Activated effector memory CD4-positive, alpha-beta T cell treated with Interleukin-2 at 50 U/mL for 16 hours (primary cell): Measurements from ENCODE around the gene ACTN1.

Experiments
- DNase-seq: peaks from one replicate; pipeline ENCODE4 v3.0.0-alpha.2; 2020

Gene ACTN1

GRCh38 chr14:68968721-68969120 is 10.4 kb downstream of the ACTN1 start:
- DNase-seq: no peak

- DNase-seq: peak; percentile 63
Observed at GRCh38 chr14:68968051-68968450, 11.1 kb downstream of the ACTN1 start.

GRCh38 chr14:68967459-68967940 is 11.6 kb downstream of the ACTN1 start:
- DNase-seq: no peak

GRCh38 chr14:68966872-68967301 is 12.2 kb downstream of the ACTN1 start:
- DNase-seq: no peak

- DNase-seq: no peak
Observed at GRCh38 chr14:68965261-68965761, 13.8 kb downstream of the ACTN1 start.

GRCh38 chr14:68964300-68965093 is 14.6 kb downstream of the ACTN1 start:
- DNase-seq: no peak

- no peak for DNase-seq
Observed at GRCh38 chr14:68962681-68963080, 16.4 kb downstream of the ACTN1 start.

- no peak for DNase-seq
Observed at GRCh38 chr14:68961781-68962584, 17.1 kb downstream of the ACTN1 start.

GRCh38 chr14:68961361-68961760 is 17.7 kb downstream of the ACTN1 start:
- no peak for DNase-seq

- DNase-seq: no peak
Observed at GRCh38 chr14:68960123-68960522, 19.0 kb downstream of the ACTN1 start.

- no peak for DNase-seq
Observed at GRCh38 chr14:68959035-68959434, 20.1 kb downstream of the ACTN1 start.

- no peak for DNase-seq
Observed at GRCh38 chr14:68958553-68958952, 20.5 kb downstream of the ACTN1 start.

GRCh38 chr14:68957775-68958174 is 21.3 kb downstream of the ACTN1 start:
- no peak for DNase-seq

GRCh38 chr14:68956724-68957123 is 22.4 kb downstream of the ACTN1 start:
- DNase-seq: no peak

- DNase-seq: no peak
Observed at GRCh38 chr14:68955851-68956179, 23.3 kb downstream of the ACTN1 start.

GRCh38 chr14:68955164-68955850 is 23.8 kb downstream of the ACTN1 start:
- no peak for DNase-seq

- DNase-seq: no peak
Observed at GRCh38 chr14:68953196-68953555, 25.9 kb downstream of the ACTN1 start.

- no peak for DNase-seq
Observed at GRCh38 chr14:68952531-68953195, 26.4 kb downstream of the ACTN1 start.

- no peak for DNase-seq
Observed at GRCh38 chr14:68951800-68952530, 27.1 kb downstream of the ACTN1 start.

GRCh38 chr14:68951035-68951797 is 27.9 kb downstream of the ACTN1 start:
- no peak for DNase-seq

GRCh38 chr14:68950111-68950510 is 29.0 kb downstream of the ACTN1 start:
- DNase-seq: no peak
